Parathyroid adenoma (tissue), 2 donors: ENCODE data around the gene AJUBA.

Experiments
- H2AFZ ChIP-seq: fragments of 300-600 bp; sonication (generic); one replicate; pipeline ENCODE4 v1.7.0; 2017; ENCODE audit warnings: antibody characterized with exemption, mild to moderate bottlenecking
- H3K27ac ChIP-seq: fragments of 300-600 bp; sonication (generic); one replicate; pipeline ENCODE4 v1.7.0; 2017
- H3K27me3 ChIP-seq: fragments of 300-600 bp; sonication (generic); one replicate; pipeline ENCODE4 v1.7.0; 2017; ENCODE audit warnings: low read length; ENCODE audit not compliant: control insufficient read depth, insufficient read depth
- H3K36me3 ChIP-seq: fragments of 300-600 bp; sonication (generic); one replicate; pipeline ENCODE4 v1.7.0; 2017; ENCODE audit warnings: low read length; ENCODE audit not compliant: control insufficient read depth, insufficient read depth
- H3K4me1 ChIP-seq: fragments of 300-600 bp; sonication (generic); one replicate; pipeline ENCODE4 v1.7.0; 2017; ENCODE audit warnings: control low read depth
- H3K4me2 ChIP-seq: fragments of 300-600 bp; sonication (generic); one replicate; pipeline ENCODE4 v1.7.0; 2017; ENCODE audit warnings: low read length
- H3K4me3 ChIP-seq: fragments of 300-600 bp; sonication (generic); one replicate; pipeline ENCODE4 v1.7.0; 2017; ENCODE audit warnings: low read depth, low read length
- H3K79me2 ChIP-seq: fragments of 300-600 bp; sonication (generic); one replicate; pipeline ENCODE4 v1.7.0; 2017; ENCODE audit warnings: control low read depth
- H3K9ac ChIP-seq: fragments of 300-600 bp; sonication (generic); one replicate; pipeline ENCODE4 v1.7.0; 2017; ENCODE audit warnings: mild to moderate bottlenecking
- H3K9me3 ChIP-seq: fragments of 300-600 bp; sonication (generic); one replicate; pipeline ENCODE4 v1.7.0; 2017; ENCODE audit warnings: low read length; ENCODE audit not compliant: control insufficient read depth
- TF ChIP-seq, protein P1 (sequence below): fragments of 300-600 bp; sonication (generic); IDR thresholded peaks from one replicate; pipeline ENCODE4 v1.7.0; 2017; ENCODE audit warnings: antibody characterized with exemption, mild to moderate bottlenecking
- donor health status: primary hyperparathyroidism.

AJUBA gene

DNA sequence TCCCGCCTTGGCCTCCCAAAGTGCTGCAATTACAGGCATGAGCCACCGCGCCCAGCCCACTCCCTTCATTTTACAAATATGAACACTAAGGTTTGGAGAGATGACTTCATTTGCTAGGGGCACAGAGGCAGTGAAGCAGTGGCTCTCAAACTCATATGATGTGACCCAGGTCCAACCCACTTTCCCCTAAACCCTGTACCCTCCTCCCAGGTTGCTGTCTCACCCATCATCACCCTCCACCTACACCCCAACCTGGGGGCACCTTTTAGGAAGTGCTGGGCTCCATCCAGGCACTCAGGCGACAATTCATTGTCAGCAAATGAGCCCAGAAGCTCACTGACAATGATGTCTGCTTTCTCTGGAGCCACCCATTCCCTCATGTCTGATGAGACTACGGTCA is 58.6 kb downstream of the AJUBA start:
- Histone ChIP-seq H3K4me1 (peaks cover 8% of the 10 kb centered on the region), H3K27me3 (no peaks in the 10 kb centered on the region), H3K27ac (no peak overlapping the region), H3K4me3 (no peak overlapping the region), H3K4me2 (no peak overlapping the region), H2AFZ (no peak overlapping the region), H3K9ac (no peak overlapping the region), H3K9me3 (no peaks in the 10 kb centered on the region), H3K79me2 (no peaks in the 10 kb centered on the region), H3K36me3 (no peaks in the 10 kb centered on the region)
- TF ChIP-seq, protein P1, sequence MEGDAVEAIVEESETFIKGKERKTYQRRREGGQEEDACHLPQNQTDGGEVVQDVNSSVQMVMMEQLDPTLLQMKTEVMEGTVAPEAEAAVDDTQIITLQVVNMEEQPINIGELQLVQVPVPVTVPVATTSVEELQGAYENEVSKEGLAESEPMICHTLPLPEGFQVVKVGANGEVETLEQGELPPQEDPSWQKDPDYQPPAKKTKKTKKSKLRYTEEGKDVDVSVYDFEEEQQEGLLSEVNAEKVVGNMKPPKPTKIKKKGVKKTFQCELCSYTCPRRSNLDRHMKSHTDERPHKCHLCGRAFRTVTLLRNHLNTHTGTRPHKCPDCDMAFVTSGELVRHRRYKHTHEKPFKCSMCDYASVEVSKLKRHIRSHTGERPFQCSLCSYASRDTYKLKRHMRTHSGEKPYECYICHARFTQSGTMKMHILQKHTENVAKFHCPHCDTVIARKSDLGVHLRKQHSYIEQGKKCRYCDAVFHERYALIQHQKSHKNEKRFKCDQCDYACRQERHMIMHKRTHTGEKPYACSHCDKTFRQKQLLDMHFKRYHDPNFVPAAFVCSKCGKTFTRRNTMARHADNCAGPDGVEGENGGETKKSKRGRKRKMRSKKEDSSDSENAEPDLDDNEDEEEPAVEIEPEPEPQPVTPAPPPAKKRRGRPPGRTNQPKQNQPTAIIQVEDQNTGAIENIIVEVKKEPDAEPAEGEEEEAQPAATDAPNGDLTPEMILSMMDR, result no peak

DNA sequence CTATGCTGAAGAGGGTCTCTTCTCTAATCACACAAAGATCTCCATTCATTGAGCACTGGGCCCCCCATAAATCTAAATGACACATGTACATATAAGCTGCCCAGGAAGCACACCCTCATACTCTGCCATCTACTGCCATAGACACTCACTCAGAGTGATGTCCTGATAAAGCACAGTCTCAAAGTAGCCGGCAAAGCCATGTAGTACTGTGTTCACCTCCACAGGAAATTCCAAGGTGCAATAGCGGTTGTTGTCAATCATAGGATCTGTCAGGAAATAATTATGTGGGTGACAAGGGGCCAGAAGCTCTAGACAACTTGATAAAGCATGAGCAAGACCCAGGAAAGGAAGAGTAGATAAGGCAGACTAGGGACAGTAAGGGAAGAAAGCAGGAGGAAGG is 60.1 kb downstream of the AJUBA start:
- H3K4me3 ChIP-seq, result no peak overlapping the region
- no peaks in the 10 kb centered on the region for H3K36me3 ChIP-seq
- H3K4me2 ChIP-seq, result no peak overlapping the region
- H3K9ac ChIP-seq, result no peak overlapping the region
- TF ChIP-seq, protein P1, result no peak
- no peak overlapping the region for H3K27ac ChIP-seq
- peaks cover 14% of the 10 kb centered on the region for H3K79me2 ChIP-seq
- no peaks in the 10 kb centered on the region for H3K9me3 ChIP-seq
- H3K27me3 ChIP-seq, result no peaks in the 10 kb centered on the region
- H2AFZ ChIP-seq, result no peak overlapping the region
- peaks cover 9% of the 10 kb centered on the region for H3K4me1 ChIP-seq
